ENCODE measurements around the gene MVB12A.

The MVB12A gene

DNA sequence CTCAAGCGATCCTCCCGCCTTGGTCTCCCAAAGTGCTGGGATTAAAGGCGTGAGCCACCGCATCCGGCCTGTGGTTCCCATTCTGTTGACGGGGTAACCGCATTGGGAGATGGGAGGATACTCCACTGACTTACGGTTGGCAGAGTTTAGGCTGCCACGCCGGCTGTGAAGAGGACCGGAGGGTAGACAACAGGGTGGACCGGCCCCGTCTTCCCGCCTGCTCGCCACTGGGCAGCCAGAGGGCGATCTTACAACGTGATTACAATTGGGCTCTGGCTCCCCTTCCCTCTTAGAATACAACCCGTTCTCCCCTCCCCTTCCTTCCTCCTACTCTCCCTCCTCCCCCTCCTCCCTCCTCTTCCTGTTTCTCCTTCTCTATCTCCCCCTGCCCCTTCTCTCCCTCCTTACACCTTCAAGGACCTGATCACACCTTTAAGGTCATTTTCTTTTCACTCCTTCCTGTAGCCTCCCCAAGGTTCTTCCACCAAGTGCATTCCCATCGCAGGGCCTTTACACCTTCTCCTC lies 24.9 kb upstream of the MVB12A start:
- no peak for DNase-seq (ENCODE audit: low read depth)
- TF ChIP-seq, protein P1, sequence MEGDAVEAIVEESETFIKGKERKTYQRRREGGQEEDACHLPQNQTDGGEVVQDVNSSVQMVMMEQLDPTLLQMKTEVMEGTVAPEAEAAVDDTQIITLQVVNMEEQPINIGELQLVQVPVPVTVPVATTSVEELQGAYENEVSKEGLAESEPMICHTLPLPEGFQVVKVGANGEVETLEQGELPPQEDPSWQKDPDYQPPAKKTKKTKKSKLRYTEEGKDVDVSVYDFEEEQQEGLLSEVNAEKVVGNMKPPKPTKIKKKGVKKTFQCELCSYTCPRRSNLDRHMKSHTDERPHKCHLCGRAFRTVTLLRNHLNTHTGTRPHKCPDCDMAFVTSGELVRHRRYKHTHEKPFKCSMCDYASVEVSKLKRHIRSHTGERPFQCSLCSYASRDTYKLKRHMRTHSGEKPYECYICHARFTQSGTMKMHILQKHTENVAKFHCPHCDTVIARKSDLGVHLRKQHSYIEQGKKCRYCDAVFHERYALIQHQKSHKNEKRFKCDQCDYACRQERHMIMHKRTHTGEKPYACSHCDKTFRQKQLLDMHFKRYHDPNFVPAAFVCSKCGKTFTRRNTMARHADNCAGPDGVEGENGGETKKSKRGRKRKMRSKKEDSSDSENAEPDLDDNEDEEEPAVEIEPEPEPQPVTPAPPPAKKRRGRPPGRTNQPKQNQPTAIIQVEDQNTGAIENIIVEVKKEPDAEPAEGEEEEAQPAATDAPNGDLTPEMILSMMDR (conservative IDR thresholded peaks at IDR 0.05; ENCODE audit: low read depth, low read length): peak; percentile 72
- no peak overlapping the region for H3K4me3 ChIP-seq (ENCODE audit: low read length)

DNA sequence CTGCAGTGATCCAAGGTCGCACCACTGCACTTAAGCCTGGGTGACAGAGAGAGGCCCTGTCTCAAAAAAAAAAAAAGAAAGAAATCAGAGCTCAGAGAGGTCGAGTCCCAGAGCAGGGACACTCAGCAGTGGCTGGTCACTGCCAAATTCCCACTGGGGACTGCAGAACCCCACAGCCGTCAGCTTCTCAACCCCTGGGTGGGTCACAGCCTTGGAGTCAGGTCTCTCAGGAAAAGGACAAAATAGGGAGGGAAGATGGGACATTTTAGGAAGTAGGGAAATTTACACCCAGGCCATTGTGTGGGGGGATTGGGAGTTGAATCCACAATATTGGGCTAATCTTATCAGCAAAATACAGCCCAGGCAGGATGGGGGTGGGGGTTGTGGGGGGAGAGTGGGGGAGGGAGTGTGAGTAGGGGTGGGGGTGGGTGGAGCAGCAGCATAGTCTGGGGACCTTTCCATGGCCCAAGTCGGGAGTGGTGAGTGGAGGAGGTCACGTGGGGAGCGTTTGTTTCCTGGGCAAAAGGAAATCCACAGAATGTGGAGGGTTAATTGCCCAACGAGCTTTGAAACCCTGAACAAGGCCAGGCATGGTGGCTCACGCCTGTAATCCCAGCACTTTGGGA lies 20.8 kb upstream of the MVB12A start:
- H3K4me3 ChIP-seq (ENCODE audit: low read length): no peak overlapping the region
- DNase-seq (ENCODE audit: low read depth): no peak
- TF ChIP-seq, protein P1 (conservative IDR thresholded peaks at IDR 0.05; ENCODE audit: low read depth, low read length): no peak

DNA sequence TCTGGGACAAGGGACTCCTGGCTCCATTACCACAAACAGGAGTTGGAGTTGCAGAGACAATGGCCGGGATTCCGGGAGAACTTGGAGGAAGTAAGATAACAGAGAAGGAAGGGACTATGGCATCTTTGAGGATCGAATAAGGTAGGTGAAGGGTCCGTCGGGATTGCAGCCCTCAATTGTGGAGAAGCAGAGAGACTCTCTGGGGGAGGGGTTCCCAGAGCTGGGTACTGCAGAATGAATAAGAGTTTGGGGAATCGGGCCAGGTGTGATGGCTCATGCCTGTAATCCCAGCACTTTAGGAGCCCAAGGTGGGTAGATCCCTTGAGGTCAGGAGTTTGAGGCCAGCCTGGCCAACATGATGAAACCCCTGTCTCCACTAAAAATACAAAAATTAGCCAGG lies 18.2 kb upstream of the MVB12A start:
- no peak for DNase-seq (ENCODE audit: low read depth)
- TF ChIP-seq, protein P1 (conservative IDR thresholded peaks at IDR 0.05; ENCODE audit: low read depth, low read length): no peak
- no peak overlapping the region for H3K4me3 ChIP-seq (ENCODE audit: low read length)

DNA sequence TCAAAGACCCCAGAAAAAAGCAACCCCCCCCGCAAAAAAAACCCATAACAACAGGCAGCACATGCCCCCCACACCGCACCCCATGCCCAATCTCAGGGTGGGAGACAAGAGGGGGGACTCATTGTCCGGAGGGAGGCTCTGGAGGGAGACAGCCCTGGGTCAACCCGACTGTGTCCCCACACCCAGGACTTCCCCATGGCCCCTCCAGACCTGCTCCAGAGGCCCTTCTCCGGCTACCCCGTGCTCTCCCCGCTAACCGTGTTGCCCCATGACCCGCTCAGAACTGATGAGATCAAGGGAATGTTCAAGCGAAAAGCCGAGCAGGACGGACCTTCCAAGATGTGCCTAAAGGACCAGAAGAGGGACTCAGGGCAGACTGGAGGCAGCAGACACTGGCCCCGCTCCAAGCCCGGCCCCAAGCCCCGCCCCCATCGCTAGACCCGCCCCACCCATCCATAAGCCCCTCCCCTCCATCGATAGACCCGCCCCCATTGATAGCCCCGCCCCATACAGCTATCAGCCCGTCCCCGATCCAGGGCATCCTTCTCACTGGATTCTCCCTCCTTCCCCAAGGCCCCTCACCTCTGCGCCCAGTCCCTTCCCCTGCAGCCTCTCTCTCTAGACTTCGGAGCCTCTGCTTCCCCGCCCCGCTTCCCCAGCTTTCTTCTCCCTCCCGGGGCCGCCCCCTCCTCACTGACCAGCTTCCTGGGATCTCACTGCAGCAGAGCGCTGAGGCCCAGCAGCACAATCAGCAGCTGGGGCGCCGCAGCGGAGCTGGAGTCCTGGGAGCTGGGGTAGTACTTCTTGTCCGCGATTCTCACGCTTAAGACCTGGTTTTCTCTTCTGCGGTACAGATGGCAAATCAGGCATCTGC lies 16.6 kb upstream of the MVB12A start:
- no peak overlapping the region for H3K4me3 ChIP-seq (ENCODE audit: low read length)
- no peak for DNase-seq (ENCODE audit: low read depth)
- TF ChIP-seq, protein P1 (conservative IDR thresholded peaks at IDR 0.05; ENCODE audit: low read depth, low read length): no peak

DNA sequence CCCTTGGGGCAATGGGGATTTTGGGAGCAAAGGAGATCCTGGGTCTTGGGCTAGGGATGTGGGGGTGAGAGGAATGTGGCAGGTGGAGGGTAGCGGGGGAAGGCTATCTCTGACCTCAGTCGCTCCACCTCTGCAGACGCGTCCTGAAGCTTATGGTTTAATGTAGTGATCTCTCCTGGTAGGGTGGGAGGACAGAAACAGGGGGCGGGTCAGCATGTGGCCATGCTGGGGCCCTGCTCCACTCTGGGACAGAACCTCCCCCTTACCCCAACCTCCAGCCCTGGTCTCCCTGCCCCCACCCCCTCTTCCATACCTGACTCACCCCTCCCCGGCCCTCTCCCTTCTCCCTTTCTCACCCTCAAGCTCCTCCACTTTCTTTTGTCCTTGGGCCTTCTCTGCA lies 15.8 kb upstream of the MVB12A start:
- DNase-seq (ENCODE audit: low read depth): no peak
- TF ChIP-seq, protein P1 (conservative IDR thresholded peaks at IDR 0.05; ENCODE audit: low read depth, low read length): no peak
- no peak overlapping the region for H3K4me3 ChIP-seq (ENCODE audit: low read length)

DNA sequence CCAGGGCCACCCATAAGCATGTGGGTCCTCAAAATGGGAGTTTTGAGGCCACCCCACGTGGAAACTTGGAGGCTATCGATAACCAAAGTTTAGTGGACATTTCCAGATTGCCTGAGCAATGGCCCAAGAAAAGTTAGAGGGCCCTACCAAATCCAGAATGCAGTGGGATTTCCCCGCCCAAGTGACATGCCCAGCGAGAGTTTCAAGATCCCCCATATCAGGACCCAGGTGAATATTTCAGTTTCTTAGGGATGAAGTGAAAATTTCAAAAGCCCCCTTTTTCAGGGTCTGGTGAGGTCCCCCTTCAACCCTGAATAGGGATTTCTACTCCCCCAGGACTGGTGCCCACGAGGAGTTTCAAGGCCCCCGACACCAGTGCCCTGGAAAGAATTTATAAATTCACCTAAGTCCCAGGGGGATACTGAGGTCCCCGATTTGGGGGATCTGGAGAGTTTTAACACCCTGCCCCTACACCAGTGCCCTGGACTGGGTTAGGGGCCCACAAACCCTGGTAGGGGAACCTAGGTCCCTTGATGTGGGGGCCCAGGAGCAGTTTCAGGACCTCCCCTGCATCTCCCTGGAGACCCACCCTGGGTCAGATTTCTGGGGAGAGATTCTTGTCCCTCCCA lies 15.1 kb upstream of the MVB12A start:
- DNase-seq (ENCODE audit: low read depth): no peak
- TF ChIP-seq, protein P1 (conservative IDR thresholded peaks at IDR 0.05; ENCODE audit: low read depth, low read length): no peak
- H3K4me3 ChIP-seq (ENCODE audit: low read length): no peak overlapping the region

Measured in retinal pigment epithelial cell (primary cell).